SK-N-SH treated with all-trans-retinoic acid at 6 μM for 48 hours (cell line): ENCODE measurements around the gene CEP43.

Experiments used
- BACH2 ChIP-seq: fragments of 250-450 bp; sonication (Bioruptor Pico); IDR thresholded peaks from 2 replicates; pipeline ENCODE4 v1.9.0; 2021; ENCODE audit warnings: mild to moderate bottlenecking, borderline replicate concordance
- CREB5 ChIP-seq: fragments of 250-450 bp; sonication (Bioruptor Pico); IDR thresholded peaks from 2 replicates; pipeline ENCODE4 v1.5.1; 2020; ENCODE audit warnings: low read depth, mild to moderate bottlenecking, moderate library complexity
- ESRRG ChIP-seq: fragments of 250-450 bp; sonication (Bioruptor Pico); IDR thresholded peaks from 2 replicates; pipeline ENCODE4 v1.6.1; 2021; ENCODE audit warnings: mild to moderate bottlenecking
- PATZ1 ChIP-seq: fragments of 250-450 bp; sonication (Bioruptor Pico); IDR thresholded peaks from 2 replicates; pipeline ENCODE4 v1.8.0; 2020; ENCODE audit warnings: mild to moderate bottlenecking, moderate library complexity, borderline replicate concordance
- TCF4 ChIP-seq: fragments of 250-450 bp; sonication (Bioruptor Pico); IDR thresholded peaks from 2 replicates; pipeline ENCODE4 v1.8.0; 2021; ENCODE audit warnings: mild to moderate bottlenecking, moderate library complexity, borderline replicate concordance
- ZC3H10 ChIP-seq: fragments of 250-450 bp; sonication (Bioruptor Pico); IDR thresholded peaks from 2 replicates; pipeline ENCODE4 v1.5.1; 2021; ENCODE audit warnings: mild to moderate bottlenecking, moderate library complexity
- ZFP30 ChIP-seq: fragments of 450-650 bp; formaldehyde crosslinking; IDR thresholded peaks from 2 replicates; pipeline ENCODE4 v1.5.0; 2022; ENCODE audit warnings: mild to moderate bottlenecking, moderate library complexity
- ZNF565 ChIP-seq: fragments of 450-650 bp; formaldehyde crosslinking; conservative IDR thresholded peaks from 2 replicates; pipeline ENCODE4 v1.5.0; 2020; ENCODE audit warnings: low read depth, mild to moderate bottlenecking, moderate library complexity

- TF ChIP-seq ZNF565 (CRISPR knock-in tag) (no peak), ZC3H10 (CRISPR knock-in tag) (no peak), ESRRG (no peak), BACH2 (no peak), TCF4 (CRISPR knock-in tag) (no peak), ZFP30 (no peak), PATZ1 (CRISPR knock-in tag) (no peak), CREB5 (CRISPR knock-in tag) (no peak)
Observed at GRCh38 chr6:166970091-166970490, 29.1 kb upstream of the CEP43 start.
